ENCODE measurements around the gene TMEM217.

The TMEM217 gene

GRCh38 chr6:37171201-37171969, 86.6 kb downstream of the TMEM217 start:
- no peak for DNase-seq (ENCODE audit: insufficient read length, low spot score)
- FAIRE-seq: no peak

- FAIRE-seq (no peak), DNase-seq (ENCODE audit: insufficient read length, low spot score) (no peak)
These were observed 87.4 kb downstream of the TMEM217 start for GRCh38 chr6:37170273-37171200.

- DNase-seq (ENCODE audit: insufficient read length, low spot score): peak; percentile 91
- FAIRE-seq: peak; percentile 94
These were observed 88.3 kb downstream of the TMEM217 start, which contains the start of gene PIM1 for GRCh38 chr6:37169496-37170272. Gene PIM1 (plus strand): TSS chr6:37170152. CDS start chr6:37170576, 424 bp downstream.

- DNase-seq (ENCODE audit: insufficient read length, low spot score): peak; percentile 81
These were observed 89.0 kb downstream of the TMEM217 start for GRCh38 chr6:37168811-37169495.

GRCh38 chr6:37168163-37168758, 89.7 kb downstream of the TMEM217 start:
- DNase-seq (ENCODE audit: insufficient read length, low spot score) (no peak), FAIRE-seq (no peak)

More at GRCh38 chr6:37168811-37169495, 89.0 kb downstream of the TMEM217 start:
- peak; percentile 54 for FAIRE-seq

- no peak for FAIRE-seq
- DNase-seq (ENCODE audit: insufficient read length, low spot score): no peak
These were observed 95.2 kb downstream of the TMEM217 start for GRCh38 chr6:37162740-37163139.
